ENCODE measurements around the gene PCSK6.
A peak's percentile ranks its signal among the peaks of the same experiment; 100 is the strongest.

Gene PCSK6

DNA sequence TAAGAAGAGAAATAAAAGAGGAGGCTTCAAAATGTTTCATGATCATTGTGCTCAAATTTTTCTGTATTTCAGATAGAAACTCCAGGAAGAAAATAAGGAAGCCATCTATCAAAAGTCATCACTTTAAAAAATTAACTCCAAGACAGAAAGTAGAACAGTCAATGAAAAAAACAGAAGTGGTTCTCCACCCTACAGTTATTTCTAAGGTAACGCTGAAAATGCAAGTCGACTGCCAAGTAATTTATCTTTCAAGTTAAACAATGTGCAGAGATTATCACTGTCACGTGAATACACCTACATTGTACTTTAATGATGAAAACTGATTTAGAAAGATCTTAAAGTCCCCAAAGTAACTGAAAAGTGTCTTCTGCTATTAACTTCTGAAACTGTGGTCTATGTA lies 115.9 kb downstream of the PCSK6 start:
- no peak for DNase-seq

DNA sequence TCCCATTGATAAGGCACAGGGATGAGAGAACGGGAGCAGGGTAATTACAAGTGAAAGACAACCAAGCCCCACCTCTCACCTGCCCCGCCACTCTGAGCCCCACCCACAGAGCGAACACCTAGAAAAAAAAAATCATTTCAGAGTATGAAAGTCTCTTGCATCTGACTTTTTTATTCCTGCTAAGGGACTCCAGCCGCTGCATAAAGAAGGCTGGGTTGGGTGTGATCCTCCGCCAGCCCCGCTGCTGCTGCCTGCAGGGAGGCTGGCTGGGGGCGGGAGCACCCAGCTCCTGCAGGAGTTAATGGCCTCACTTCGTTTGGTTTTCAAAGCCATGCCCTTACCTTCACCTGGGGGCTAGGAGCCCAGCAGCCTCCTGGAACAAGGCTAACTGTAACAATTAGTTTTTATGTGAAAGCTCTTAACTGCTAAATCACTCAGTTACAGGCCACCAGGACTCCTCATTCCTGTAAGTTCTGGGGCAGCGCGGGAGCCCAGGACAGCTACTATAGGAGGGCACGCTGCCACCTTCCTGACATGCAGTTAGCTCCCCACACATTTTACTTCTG lies 116.5 kb downstream of the PCSK6 start:
- no peak for DNase-seq

DNA sequence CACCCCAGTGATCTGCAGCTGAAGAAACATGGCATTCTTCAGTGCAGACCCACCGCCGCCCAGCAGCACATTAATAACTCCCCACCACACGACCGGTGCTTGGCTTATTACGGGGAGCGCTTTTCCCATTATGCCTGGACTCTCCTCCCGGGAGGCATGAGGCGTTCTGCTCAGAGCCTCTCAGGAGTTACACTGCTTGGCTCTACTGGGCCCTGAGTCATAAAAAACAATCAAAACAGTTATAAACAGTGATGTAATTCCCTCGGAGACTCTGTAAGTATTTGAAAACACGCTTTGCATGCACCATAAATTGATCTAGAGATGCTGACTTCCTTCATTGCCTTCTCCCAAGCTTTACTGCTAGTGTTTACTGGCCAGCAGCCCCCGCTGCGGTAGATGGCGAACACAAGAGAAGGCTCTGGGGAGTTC lies 117.3 kb downstream of the PCSK6 start:
- DNase-seq, result no peak

DNA sequence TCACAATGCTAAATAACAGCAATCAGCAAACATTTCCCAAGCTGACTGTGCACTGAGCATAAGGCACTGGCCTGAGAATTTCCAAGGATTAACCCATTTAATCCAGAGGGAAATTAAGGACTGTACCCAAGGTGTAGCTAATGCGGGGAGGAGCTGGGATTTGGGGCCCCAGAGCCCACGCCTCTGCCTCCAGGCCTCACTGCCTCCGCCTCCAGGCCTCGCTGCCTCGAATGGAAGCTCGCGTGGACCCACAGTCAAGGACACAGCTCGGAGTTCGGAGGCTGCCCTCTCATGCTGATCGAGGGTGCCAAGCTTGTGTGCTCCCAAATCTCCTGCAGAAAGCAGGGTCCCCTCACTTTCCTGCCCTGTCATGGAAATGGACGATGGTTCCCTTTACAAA lies 118.0 kb downstream of the PCSK6 start:
- peak; percentile 81 for DNase-seq

DNA sequence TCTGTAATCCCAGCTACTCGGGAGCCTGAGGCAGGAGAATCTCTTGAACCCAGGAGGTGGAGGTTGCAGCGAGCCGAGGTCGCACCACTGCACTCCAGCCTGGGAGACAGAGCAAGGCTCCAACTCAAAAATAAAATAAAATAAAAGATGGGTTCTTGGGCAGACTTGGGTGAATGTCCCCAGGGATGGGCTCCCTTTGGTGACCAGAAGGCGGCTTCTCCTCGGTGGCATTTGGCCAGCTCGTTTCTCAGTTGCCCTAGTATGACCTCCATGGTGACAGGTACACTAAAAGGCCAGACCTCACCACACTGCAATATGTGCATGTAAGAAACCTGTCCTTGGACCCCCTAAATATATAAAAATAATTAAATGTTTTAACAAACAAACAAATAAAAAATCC lies 118.4 kb downstream of the PCSK6 start:
- peak; percentile 60 for DNase-seq

DNA sequence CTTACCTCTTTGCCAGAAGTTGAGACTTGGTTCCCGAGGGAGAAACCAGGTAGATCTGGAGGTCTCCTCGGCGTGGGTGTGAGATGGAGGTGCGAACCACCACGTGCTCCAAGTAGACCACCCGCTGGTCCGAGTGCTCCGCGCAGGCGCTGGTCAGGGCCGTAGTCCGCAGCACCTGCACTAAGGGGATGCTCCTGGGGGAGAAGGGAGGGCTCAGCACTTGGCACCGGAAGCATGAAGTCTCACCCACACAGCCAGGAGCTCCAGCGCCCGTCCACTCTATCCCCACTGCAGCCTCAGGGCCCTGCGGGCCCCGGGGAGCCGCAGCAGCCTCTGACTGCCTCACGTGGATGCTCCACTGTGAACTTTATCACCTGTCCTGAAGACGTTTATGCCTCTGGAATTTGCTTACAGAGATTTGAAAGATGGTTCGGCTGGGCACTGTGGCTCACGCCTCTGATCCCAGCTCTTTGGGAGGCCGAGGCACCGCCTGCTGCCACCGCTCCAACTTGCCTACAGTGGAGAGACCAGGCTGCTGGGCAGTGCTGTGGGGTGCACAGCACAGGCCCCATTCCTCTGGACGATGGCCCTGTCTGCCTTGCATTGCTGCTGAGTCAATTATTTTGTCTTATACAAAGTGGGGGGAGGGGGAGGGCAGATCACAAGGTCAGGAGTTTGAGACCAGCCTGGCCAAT lies 119.0 kb downstream of the PCSK6 start:
- DNase-seq, result no peak

DNA sequence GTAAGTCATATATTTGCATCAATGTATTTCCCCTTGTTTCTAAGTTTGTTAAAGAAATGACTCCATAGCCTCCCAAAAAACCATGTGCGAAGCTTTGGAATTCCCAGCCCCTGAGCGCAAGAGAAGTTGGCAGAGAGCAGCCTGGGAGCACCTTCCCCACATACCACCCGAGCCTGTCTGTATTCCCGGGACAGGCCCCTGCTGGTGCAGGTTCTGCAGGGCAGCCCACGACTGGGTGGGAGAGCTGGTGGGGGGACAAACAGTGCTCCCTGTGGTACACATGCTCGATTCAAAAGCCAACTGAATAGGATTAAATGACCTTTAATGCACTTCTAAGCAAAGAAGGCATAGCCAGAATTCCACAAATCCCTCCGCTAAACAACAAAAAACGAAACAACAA lies 119.8 kb downstream of the PCSK6 start:
- peak; percentile 32 for DNase-seq

DNA sequence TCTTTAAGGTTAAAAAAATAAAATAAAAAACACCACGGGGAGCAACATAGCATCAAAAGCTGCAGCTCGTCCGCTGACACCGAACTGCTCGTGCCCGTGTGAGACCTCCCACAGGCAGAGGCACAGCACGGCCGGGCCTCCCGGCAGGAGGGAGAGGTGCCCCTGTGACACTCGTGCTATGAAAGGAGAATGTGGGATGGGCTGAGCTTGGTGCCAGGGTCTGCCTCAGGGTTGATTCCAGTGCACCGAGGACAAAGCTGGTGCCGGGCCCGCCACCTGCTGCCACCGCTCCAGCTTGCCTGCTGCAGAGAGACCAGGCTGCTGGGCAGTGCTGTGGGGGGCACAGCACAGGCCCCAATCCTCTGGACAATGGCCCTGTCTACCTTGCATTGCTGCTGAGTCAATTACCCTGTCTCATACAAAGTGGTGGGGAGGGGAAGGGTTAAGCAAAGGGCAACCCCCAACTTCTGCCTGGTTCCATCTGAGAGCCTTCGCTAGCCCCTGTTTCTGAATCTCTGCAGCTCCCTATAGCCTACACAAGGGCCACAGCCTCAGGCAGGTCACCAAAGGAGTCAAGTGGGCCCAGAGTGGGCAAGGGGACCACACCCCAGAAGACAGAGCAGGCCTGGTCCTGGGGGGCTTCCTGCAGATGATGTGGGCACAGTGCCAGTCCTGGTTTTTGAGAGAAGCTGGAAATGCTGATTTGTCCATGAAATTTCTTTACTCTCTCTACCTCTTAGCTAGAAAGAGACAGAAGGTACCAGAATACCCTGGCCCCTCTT lies 120.5 kb downstream of the PCSK6 start:
- no peak for DNase-seq

DNA sequence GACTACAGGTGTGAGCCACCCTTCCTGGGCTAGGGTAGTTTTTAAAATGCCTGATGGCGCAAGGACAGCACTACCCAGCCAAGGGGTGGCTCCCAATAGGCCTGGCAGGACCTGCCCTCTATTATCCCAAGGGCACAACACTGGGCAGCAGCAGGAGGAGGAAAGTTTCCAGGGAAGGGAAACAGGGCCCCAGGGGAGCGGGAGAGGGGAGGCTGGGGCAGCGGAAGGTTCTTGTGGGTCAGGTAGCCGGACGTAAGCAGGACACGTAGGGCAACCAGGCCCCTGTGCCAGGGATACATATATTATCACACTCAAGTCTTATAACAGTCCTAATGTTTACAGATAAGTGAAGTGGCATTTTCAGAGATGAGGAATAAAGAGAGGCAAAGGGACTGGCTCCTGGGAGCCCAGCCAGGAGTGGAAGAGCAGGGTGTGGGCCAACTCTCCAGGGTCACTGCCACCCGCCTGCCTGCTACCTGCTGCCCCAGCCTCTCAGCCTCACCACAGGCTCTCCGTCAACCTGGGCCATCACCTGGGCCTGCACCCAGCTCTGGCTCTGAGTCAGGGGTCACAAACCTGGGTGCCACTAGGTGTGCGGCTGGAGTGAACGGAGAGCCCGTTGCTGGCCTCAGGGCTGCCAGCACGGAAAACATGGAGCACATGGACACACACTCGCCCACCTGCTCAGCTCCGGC lies 121.3 kb downstream of the PCSK6 start:
- DNase-seq, result no peak

DNA sequence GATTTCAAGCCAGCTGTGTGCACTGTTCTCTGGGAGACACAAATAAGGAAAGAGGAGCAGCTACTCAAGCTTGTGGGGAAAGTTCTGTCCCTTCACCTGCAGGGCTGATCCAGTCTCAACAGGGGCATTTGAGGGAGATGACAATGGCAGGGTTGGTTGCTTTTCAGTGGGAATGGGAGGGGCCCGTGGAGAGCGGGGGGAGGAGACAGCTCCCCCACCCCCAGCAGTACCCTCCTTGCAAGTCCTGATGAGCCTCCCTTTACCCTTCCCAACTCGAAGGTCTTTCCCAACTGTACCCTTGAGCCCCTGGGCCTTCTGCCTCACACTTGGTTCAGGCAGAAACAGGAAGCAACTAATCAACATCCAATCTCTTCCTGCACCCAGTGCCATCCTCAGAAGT lies 122.7 kb downstream of the PCSK6 start:
- no peak for DNase-seq

DNA sequence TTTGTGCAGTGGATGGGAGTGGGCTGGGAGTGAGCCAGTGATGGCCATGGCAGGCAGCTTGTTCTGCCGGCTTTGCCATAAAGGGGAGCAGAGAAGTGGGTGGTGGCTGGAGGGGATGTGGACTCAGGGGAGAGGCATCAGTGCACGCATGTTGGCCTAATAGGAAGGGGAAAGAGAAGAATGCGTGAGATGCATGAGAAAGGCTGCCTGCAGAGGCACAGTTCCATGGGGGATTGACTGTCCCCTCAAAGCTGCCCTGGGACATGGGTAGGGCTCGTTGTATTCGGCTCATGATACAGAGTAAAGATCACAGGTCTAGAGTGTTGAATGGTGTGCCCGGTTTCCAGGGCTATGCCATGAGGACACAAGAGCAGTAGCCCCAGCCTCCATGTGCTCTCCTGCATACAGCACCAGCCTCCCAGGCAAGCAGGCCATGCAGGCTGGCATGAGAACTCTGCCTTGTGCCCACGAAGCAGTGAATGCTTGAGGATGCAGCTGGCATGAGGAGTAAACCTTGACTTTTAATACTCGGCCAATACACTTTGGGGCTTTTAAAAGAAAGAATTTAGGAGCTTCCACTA lies 126.4 kb downstream of the PCSK6 start:
- DNase-seq, result no peak

DNA sequence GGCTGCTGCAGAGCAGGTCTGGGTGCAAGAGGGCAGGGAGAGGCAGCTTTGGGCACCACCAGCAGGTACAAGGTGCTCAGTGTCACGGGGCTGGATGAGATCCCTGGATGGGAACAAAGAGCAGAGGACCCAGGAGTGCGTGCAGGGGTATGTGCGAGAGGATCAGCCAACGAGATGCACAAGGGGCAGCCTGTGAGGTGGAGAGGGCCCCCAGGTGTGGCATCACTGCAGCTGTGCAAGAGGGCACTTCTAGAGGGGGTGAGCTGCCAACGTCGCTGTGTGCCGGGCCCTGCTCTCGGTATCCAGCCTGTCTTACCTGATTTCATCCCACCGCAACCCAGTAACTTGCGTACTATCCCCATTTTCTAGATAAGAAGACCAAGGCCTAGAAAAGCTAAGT lies 127.1 kb downstream of the PCSK6 start:
- no peak for DNase-seq

DNA sequence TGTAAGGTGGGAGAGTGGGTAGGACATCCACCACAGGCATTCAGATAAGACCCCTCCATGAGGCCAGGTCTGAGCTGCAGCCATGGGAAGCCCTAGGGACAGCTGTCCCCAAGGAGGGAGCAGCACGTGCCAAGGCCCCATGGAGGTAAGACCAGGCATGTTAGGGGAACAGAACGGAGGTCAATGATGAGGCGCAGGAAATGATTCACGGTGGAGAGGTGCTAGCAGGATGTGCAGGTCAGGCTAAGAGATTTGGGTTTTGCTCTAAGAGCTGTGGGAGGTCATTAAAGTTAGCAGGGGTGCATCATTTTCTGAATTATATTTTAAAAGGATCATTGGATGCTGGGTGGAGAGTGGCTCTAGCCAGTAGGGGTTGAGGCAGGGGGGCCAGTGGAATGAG lies 128.1 kb downstream of the PCSK6 start:
- no peak for DNase-seq

DNA sequence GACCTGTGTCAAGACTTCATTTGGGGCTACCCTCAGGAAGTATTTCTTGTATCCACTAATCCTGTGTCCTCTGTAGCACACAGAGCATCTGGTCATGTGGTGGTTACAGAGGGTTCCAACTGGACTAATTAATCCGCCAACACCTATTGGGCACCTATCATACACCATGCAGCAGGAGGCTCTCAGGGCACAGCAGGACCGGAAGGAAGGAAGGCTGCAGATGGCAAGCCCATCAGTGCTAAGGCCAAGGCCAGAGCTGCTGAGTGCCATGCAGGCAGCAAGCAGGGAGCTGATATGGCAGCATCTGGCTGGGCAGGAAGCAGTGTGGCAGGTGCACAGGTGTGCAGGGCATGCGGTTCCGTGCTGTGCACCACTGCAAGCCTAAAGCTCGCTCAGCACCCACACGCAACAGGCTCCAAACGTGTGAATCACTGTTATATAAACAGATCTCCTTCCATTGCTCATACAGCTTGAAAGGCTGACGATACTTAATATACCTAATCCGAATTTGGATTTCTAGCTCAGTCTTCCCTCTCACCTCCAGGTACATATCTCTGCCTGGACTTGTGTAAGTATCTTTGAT lies 130.1 kb downstream of the PCSK6 start:
- peak; percentile 46 for DNase-seq

DNA sequence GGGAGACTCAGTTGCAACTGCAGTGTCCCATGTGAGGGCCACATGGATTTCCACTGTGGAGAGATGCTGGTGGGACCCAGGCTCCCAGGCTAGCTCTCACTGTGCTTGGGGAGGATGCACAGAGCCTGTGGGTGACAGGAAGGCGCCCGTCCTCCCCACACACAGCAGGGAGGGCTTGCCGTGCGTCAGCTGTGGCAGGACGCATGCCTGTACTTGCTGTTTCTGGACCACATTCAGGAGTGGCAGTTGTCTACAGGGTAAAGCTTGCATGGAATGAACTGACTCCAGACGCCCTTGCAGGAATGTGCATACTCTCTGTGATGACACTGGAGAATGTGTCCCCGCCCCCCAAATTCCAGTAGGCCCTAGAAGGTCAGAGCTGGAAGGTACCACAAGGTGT lies 130.6 kb downstream of the PCSK6 start:
- no peak for DNase-seq

DNA sequence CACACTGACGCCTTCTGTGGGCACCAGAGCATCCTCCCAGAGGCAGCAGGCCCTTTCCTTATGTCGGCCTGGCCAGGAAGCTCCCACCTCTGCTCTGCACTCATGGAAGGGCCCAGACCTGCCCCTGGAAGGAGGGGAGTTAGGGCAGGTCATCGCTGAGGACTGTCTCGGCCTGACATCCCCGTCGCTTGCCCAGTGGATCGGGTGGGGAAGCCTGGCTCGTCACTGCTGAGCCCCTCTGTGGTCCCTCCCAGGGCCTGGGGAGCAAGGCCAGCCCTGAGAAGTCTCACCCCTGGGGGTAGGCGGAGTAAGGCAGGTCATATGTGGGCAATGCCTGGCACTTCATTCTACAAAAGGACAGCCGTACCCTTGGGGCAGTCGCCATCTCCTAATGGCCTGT lies 131.6 kb downstream of the PCSK6 start:
- DNase-seq, result no peak

DNA sequence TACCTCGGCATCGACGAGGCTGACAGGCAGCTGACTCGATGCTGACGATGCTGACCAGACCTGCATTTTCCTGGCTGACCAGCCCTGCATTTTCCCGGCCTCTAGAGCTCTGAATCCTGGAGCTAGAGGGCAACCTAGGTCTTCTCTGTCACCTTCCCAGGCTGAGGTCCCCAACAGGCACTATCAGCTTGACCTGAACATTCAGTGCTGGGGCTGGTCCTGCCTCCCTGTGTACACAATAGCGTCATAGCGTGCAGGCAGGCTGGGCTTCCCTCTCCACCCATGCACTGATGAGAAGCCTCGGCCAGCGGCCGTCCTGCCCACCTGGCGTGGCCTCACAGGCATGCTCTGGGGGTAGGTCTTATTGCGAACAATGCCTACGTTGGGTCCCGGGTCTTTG lies 132.2 kb downstream of the PCSK6 start:
- DNase-seq, result peak; percentile 39

DNA sequence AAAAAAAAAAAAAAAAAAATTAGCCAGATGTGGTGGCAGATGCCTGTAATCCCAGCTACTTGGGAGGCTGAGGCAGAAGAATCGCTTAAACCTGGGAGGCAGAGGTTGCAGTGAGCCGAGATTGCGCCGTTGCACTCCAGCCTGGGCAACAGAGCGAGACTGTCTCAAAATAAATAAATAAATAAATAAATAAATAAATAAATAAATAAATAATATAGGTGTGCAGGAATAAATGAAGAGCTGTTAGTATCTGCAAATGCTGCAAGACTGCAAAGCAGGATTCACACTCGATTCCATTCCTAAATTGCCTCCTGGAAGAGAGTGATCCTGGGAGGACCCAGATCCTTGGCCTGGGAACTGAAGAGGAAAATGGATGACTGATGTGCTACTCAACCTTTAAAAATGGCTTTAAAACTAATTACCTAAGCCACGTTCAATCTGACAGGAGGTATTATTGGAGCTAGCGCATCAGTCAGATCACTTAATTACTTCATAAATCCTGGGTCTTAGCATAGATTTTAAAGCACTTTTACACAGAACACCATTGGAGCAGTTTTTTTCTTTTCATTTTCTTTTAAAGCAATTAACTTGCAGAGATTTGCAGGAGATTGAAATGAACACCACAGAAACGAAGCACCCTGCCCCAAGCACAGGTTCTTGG lies 132.9 kb downstream of the PCSK6 start:
- peak; percentile 67 for DNase-seq

DNA sequence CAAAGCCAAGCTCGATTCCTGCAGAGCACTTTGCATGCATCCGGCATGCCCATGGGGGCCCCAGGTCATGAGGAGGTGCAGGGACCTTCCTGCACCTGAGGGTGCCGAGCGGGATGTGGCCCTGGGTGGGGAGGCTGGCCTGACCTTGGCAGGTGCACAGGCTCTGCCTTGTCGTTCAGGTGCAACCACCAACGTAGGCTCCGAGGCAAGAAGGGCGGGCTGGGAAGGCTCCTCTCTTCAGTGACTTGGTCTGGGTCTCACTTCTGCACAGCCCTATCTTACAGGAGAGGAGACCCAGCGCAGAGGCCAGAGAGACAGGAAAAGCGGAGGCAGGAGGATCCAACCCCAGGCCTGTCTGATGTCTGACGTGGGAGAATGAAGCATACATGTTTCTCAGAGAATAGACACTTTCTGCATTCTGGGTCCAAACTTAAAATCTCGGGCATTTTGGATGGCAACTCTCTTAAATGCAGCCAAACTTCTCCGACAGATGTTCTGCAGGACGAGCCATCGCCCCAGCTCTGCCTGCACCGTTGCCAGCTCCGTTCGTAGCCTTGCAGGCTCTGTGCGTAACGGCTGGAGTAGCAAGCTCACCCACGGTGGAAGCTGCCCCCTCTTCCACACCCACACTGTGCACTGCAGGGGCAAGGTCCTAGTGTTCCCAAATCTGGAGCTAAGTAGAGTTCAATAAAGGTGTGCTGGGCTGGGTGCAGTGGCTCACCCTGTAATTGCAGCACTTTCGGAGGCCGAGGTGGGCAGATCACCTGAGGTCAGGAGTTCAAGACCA lies 133.6 kb downstream of the PCSK6 start:
- DNase-seq, result no peak

DNA sequence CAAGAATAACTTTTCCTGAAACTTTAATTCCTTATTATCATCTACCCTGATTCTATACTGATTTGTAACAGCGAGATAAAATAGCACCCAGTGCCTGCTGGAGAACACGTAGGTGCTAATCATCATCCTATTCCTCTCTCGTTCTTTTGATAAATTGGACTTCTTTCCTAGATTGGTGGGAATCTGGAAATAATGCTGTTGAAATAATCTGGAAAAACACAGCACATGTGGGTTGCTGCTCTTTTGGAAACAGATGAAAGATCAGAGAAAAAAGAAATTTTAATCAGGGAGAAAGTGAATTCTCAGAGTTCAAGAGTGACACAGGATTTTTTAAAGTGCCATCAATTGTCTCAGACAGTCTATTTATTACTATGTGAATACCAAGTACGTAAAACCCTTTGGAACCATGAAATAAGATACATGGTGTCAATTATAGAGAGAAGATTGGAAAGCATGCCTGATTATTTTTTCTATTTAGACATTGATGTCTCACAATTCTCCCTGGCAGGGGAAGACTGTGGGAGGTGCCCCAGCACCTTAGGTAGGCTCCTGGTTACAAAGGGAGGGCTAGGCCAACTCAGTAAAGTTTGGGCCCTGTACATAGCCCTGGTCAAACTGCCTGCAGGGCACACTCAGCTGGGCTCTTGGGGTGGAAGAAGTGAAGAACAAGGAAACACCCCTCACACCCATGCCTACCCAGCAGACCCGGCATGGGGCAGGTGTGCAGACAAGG lies 134.4 kb downstream of the PCSK6 start:
- no peak for DNase-seq

DNA sequence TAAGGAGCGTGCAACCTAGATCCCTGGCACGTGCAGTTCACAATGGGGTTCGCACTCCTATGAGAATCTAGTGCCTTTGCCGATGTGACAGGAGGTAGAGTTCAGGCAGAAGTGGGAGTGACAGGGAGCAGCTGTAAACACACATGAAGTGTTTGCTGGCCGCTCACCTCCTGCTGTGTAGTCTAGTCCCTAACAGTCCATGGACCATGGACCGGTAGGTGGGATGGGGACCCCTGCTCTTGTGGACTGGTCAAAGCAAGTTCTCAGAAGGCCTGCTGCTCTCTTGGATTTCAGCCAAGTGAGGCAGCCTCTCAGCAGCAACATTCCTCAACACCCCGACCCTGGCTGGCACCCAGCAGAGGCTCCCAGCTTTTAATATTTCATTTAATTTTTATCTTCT lies 136.3 kb downstream of the PCSK6 start:
- no peak for DNase-seq
